Stimulated activated CD4-positive, alpha-beta T cell treated with anti-CD3 and anti-CD28 coated beads, Interleukin-1b, Interleukin-23, amount 100 ng/mL, for 24 hours (primary cell): ENCODE measurements around the gene SGMS1.
"Not testable (repeated sequence)": the region's sequence is repeated elsewhere in the genome, so short reads cannot be mapped to it uniquely, and the experiment has no call there.

Source experiments
- DNase-seq, 4 experiments: peaks; one replicate each; pipeline ENCODE4 v3.0.0-alpha.2; 2020; ENCODE audit warnings: low read depth in 4 of 4, low spot score in 1 of 4

SGMS1 gene

DNA sequence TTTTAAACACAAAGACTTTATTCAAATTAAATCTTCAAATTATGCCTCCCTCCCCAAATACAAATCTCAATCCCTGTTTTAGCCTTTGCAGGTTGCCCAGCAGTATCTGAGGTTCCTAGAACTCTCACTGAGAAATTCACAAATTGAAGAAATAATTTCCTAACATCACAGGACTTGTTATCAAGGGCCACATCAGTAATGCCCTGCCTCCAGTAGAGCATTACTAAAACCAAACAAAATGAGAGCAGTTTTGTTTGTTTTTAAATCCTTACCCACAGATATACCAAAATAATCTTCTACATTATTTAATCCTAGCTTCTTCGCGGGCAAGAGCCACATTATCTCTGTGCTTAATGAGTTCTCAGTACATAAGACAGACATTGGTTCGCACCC lies 152.2 kb downstream of the SGMS1 start:
- DNase-seq = no peak

DNA sequence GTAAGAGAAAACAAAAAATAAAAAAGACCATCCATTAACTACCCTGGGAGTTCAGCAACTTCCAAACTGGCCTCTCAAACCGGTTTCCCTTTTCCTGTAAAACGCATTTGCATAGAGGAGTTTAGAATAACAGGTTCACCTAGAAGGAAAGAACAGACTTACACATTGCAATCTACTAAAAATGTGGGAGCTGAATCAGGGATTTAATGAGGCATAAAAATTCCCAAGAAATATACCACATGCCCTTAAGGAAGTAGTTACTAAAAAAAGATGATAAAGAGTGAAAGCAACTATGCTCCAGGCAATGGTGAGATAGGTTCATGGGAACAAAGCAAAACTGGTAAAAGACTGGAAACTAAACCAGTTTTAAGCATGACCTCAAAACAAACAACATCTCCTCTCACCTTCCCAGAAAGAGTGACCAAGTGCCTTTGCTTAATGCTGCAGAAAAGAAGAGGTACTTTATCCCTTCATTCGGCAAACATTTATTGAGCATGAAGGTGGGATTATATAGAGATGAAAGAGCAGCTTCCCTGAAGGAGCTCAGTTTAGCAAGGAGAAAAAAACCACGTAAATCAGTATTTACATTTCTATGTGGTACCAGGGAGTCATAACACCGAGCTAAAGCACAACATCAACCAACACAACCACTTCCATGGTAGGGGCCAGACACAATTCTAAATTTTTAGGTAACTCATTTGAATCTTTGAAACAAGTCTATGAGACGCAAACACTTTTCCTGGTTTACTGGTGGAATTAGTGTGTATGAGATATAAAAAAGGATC lies 152.8 kb downstream of the SGMS1 start:
- DNase-seq = no peak

DNA sequence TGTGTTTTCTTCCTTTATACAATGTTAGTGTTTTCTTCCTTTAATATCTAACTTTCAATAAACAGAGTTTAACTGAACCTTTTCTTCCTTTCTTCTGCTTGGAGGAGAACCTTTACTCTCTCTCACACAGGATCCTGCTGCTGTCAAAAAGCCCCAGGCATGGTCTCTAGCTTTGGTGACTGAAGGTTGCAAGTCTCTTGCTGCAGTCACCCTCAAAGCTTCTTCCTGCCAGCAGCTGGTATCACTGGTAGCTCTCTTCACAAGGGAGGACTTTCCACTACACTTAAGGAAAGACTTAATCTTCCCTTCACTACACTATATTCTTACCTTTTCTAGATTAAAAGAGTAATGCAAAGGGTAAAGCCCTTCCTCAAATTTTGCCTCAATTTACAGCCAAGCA lies 153.4 kb downstream of the SGMS1 start:
- DNase-seq = no peak

DNA sequence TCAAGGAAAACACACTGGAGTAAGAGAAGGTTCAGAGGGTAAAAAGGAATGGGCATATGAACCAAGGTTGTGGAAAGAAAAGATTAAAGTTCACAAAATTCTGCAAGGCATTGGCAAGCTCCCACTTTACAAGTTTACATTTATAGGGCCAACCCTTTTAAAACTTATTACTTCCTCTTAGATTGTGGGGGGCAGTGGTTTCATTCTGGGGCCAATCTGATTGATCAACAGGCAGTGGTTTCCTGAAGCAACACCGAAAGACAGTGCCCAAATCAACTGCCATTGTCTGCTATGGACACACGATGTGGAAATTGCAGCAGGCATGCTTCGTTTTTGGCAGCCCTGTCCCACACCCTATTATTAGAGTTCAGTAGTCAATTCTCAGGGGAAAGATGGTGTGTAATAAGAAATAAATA lies 154.0 kb downstream of the SGMS1 start:
- DNase-seq = no peak

DNA sequence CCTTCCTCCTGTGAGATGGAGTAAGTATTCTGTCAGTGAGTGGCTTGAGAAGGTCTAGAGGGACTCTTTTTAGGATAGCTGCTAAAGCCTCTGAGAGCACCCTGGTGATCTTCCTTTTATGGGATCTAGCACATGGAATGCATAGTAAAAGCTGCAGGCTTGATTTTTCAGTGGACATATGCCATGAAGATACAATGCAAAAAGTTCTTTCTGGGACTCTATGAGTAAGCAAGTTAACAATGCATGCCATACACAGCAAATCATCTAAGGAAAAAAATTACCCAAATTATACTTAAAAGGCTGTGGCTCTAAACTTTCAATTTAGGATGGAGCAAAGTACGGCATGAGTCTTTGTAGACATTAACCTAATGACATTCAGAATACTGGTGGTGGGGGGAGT lies 154.5 kb downstream of the SGMS1 start:
- no peak for DNase-seq

DNA sequence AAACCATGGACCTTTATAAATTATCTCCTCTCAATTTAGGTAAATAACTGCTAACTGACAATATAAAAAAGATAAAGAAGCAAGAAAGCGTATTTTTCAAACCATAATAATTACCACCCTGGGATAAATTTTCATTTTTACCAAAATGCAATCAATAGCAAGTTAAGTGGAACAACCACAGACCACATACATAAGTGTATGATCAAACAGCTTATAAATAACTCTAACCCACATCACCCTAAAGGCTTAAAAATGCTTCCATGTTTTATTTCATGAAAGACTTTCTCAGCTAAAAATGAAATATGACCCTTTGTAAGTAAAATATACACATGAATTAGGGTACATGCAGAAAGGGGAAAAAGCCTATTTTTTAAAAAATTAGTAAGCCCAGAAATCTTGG lies 156.5 kb downstream of the SGMS1 start:
- DNase-seq = no peak

DNA sequence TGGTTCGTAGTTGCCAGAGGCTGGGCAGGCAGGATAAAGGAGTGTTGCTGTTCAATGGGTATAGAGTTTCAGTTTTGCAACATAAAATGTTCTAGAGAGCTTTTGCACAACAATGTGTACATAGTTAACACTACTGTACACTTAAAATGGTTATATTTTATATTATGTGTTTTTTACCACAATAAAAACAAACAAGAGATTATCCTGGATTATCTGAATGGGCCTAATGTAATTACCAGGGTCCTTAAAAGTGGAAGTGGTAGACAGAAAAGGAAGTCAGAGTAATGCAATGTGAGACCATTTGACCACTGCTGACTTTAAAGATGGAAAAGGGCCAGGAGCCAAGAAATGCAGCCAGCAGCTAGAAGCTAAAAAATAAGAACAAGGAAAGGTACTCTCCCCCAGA lies 159.7 kb downstream of the SGMS1 start:
- DNase-seq = no peak

DNA sequence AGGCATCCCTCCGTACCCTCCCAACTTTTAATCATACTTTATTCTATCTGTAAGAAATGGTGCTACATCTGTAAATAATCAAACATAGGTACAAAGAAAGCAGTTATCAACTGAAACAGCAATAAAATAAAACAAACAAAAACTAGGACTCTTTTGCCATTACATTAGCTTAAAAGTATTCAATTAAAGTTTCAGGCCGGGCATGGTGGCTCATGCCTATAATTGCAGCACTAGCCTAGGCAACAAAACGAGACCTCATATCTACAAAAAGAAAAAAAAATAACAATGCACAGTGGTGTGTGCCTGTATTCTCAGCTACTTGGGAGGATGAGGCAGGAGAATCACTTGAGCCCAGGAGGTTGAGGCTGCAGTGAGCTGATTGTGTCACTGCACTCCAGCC lies 161.9 kb downstream of the SGMS1 start:
- no peak for DNase-seq

DNA sequence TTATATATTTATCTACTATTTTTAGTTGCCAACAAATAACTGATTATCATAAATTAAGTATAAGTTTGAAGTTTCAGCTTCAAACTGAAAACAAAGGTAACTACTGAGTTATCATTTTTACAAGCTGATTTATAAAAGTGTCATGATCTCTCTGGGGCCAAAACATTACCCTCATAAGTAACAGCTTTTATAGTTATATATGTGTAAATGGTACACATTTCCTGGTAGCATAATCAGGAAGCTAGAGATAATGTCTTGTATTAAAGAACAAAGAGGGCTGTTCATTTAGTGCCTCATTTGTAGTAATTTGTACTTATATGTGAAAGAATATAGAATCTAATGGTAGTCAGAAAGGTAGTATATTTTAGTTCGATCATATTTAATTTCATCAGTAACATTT lies 162.6 kb downstream of the SGMS1 start:
- DNase-seq = no peak

DNA sequence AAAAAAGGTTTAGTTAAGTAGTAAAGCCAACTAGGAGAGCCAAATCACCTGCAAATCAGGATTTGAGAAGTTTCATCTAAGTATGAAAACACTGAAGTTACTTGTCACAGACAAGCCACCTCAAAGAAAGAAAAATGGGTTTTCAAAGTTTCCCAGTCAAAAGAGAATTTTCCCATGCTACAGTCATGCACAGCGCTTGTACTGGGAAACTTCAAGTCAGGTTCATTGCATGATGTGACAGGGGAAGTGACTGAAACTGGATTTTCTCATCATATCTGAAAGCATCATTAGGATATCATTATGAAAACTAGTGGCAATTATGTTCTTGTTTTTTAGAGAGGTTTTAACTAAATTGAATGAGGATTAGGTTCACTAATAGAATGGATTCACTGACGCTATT lies 167.0 kb downstream of the SGMS1 start:
- DNase-seq = no peak

DNA sequence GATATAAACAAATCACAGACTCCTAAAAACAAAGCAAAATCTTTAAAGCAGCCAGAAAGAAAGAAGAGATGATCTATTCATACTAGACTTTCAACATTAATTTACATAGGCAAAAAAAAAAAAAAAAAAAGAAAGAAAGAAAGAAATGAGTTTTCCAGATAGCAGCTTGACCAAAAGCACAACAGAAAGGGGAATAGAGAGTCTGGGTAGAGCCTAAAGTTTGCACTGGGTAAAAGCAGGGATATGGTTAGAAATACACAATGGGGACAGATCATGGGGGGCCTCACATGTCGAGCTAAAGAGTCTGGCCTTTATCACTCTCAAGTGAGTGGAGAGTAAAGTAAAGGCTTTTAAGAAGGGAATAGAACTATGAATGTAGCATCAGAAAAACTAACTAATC lies 169.8 kb downstream of the SGMS1 start:
- DNase-seq = no peak

DNA sequence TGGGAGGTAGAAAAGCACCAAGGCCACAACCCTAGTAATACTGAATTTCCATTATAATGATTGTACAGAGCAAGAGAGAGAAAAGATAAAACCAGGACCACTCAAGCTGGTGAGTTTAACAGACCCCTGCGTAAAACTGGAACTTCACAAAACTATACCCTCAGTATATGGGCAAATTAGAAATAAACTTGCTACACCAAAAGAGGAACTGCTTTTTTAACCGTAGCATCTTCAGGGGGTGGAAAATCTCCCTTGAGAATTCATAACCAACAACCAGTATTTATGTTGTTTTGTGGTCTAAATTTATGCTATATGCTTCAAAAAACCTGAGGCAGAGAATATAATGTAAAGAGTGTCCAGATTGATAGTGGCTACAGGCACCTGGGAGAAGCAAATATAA lies 171.2 kb downstream of the SGMS1 start:
- no peak for DNase-seq

DNA sequence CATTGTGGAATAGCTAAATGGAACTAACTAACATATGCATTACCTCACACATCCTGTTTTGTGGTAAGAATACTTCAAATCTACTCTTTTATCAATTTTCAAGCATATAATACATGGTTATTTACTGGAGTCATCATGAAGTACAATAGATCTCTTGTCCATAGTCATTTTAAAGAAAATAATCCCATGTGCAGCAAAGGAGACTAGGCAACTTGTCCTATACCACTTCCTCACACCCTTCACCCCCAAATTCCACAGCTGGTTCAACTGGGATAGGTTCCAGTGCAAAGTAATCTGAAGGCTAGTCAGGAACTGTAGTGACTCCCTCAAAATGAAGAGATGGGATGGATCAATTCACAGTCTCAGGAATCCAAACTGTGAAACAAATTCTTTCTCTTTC lies 176.1 kb downstream of the SGMS1 start:
- no peak for DNase-seq

DNA sequence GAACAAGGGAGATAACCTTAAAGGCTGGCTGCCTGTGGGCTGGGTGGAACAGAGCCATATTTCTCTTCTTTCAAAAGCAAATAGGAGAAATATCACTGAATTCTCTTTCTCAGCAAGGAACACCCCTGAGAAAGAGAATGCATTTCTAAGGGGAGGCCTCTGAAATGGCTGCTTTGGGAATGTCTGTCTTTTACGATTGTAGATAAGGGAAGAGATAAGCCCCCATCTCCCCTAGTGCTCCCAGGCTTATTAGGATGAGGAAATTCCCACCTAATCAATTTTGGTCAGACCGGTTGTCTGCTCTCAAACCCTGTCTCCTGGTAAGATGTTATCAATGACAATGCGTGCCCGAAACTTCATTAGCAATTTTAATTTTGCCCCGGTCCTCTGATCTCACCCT lies 178.0 kb downstream of the SGMS1 start:
- not testable (repeated sequence) for DNase-seq

DNA sequence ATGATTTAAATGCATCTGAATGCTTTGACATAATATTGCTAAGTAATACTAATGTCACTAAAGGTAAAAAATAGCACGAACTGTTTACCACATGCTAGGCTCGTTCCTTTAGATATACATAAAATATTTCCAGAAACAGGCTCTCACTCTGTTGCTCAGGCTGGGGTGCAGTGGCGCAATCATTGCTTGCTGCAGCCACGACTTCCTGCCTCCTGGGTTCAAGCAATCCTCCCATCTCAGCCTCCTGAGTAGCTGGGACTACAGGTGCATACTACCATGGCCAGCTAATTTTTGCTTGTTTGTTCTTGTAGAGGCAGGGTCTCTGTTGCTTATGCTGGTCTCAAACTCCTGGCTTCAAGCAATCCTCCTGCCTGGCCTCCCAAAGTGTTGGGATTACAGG lies 183.3 kb downstream of the SGMS1 start:
- no peak for DNase-seq

DNA sequence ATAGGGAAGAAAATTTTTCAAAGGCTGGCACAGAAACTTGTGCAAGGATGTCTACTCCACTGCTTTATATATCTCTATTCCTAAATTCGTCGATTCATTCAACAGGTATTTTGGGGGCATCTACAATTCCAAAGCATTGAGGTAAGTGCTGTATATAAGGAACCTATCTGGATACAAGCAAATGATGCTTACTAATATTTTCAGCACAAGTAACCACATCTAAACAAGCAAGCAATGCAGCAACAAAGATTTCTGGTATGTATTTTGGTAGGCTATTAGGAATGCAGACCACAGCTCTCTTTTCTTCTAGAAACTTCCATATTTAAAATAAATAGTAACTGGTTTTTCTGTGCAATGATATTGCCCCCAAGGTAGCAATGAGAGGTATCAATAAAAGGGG lies 183.9 kb downstream of the SGMS1 start:
- DNase-seq = no peak

DNA sequence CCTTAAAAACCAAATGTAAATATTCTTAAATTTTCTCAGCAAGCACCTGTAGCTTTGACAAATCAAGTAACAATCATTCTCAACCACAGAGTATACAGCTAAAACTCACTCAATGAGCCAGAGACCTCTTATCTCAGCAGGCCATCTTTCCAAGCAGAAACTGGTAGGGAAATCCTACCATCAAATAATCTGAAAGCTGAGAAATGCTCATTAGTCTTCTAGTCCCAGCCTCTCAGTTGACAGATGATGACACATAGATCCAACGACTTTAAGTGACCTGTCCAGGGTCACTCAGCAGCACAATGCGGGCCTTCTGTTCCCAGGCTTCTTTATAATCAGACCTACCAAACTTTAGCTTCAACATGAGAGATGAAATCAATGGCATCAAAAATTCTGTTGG lies 184.6 kb downstream of the SGMS1 start:
- DNase-seq = no peak

DNA sequence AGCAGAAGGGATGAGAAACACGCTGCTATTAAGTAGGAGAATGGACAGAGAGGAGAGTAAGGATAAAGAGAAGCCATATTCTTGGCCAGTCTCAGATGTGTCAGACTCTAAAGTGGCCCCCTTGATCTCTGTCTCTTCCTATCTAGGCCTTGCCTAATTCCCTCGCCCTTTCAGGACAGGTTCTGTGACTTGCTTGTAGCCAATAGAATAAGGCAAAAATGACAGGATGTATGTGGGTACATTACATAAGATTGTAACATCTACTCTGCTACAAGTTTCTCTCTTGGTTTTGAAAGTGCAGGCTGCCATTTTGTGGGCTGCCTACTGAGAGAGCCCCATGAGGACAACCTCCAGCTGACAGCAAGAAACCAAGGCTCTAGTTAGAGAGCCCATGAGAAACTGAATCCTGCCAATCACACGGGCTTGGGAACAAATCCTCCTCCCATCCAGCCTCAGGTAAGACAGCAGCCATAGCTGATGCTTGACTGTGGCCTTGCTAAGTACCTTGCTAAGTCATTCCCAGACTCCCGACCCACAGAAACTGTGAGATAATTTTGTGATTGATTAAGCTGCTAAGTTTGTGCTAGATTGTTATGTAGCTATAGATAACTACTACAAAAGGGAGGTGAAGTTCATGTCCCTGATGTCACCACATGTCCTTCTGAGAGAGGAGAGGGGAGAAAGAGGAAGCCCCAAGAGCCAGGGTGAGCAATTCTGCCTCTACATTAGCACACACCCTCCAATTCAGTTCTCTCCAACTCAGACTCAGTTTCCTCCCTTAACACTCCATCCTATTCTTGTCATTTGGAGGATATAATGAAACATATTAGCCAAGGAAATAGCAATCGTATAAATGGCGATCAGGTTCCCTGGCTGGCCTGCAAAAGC lies 185.5 kb downstream of the SGMS1 start:
- DNase-seq = no peak

DNA sequence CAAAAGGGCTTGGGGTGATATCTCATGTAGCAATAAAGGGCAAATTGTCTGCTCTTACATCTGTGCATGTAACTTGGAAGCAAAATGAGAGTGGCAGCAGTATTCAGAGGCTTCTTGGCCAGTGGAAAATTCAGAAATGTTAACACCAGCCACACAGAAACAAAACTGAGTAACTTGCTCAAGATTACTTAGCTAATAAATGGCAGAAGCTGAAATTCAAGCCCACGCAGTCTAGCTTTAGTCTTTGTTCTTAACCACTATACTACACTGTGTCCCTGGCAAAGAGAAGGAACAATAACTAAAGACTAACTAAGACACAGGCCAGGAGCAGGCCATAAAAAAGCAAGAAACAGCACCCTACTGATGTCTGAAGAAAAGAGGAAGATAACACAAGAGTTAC lies 186.5 kb downstream of the SGMS1 start:
- DNase-seq = no peak

DNA sequence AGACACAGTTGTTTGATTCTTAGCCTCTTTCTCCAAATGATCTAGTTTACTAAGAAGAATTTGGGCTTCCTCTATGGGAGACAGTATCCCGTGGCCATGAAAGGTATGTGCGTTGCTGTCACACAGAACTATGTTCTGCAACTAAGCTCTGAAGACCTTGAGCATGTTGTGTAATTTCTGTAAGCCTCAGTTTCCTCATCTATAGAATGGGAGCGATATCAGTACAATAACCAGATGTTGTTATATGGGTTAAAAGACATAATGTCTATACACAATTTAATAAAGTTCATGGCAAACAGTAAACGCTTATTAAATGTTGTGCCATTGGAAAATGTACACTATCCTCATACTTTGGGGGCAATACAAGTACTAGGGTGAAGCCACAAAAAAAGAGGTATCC lies 187.0 kb downstream of the SGMS1 start:
- DNase-seq = no peak

DNA sequence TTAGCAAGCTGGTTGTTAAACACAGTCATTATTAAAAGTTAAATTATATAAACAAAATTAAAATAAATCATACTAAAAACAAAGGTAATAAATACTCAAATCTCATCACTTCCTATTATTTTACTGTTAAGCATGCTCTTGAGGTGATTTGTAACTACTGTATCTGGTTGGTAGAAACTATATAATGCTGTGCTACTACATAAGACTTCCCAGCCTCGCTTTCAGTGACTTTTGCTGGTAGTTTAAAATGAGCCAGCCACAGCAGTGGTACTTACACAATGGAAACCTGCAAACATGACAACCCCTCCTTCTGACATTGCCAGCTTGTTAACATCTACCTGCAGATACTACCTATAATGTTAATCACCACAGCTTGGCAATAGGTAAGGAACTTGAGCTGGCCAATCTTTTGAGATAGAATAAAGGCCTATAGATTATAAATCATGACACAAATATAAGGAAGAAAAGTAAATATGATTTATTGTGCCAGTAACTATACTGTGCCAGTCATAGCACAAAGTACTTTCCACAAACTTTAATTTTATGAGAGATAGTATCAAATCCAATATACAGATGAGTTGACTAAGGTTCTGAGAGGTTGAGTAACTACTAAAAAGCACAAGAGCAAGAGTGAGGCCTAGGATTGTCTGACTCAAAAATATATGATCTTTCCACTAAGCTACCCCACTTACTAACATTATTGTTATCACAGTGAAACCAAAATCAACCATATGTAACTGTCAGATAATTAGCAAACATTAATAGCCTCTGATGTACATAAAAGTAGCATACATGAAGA lies 191.3 kb downstream of the SGMS1 start:
- no peak for DNase-seq

DNA sequence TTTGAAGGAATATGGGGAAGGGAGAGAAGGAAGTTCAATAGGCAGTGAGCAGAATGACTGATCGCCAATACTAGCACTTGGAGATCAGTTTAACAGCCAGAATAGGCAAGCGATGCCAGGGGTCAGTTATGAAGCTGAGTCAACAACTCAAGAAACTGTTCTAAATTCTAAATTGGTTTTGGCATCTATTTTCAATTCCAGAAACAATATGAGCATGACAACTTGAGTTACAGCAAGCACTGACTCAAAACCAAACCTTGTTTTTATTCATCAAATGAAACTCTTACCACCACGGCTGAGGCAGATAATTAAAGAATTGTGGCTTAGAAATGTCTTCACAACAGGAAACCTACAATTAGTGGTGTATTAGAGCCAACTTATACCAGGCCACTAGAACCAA lies 192.0 kb downstream of the SGMS1 start:
- no peak for DNase-seq
